ENCODE results near the gene MAT1A.

DNA sequence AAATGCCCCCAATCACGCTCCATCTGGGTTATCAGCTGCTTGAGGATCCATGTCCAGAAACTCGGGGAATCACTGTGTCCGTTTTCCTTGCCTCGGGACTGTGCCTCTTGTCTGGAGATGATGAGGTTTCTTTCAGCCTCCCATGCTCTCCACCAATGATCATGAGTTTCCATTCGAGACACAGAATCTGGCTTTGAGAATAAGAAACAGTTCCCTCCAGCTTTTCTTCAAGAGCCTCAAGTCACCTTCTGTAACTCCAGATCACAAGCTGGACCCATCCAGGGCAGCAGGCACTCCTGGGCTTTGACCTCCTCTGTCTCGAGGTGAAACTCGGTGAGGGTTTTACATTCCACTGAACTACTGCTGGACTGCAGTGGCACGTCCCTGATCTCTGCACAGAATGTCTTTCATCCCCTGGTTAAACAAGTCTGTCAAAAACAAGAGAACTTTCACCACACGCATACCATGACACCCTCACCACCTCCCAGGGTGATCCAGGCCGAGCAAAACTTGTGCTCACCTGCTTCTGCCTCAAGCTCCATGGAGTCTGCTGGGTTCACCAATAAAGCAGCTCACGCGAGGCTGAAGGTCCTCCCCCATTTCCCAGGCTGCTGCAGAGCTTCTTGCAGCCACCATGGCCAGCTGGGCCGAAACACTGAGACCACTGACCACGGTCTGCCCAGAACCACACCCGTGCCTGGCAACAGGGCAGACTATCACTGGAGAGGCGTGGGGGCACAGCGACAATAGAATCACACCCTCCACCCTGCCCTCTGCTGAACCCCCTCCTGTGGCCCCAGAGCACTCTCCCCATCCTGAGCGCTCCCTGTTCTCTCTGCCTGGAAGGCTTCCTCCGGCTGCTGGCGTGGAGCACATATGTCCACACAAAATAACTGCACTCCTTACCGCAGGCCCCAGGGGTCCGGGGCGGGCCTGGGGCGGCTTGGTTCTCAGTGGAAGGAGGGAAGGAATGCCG lies 25.1 kb downstream of the MAT1A start:
- TF ChIP-seq, protein P1, sequence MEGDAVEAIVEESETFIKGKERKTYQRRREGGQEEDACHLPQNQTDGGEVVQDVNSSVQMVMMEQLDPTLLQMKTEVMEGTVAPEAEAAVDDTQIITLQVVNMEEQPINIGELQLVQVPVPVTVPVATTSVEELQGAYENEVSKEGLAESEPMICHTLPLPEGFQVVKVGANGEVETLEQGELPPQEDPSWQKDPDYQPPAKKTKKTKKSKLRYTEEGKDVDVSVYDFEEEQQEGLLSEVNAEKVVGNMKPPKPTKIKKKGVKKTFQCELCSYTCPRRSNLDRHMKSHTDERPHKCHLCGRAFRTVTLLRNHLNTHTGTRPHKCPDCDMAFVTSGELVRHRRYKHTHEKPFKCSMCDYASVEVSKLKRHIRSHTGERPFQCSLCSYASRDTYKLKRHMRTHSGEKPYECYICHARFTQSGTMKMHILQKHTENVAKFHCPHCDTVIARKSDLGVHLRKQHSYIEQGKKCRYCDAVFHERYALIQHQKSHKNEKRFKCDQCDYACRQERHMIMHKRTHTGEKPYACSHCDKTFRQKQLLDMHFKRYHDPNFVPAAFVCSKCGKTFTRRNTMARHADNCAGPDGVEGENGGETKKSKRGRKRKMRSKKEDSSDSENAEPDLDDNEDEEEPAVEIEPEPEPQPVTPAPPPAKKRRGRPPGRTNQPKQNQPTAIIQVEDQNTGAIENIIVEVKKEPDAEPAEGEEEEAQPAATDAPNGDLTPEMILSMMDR (conservative IDR thresholded peaks at IDR 0.05; ENCODE audit: low read depth in 2 of 2): no peak
- no peak for TF ChIP-seq NANOG (IDR thresholded peaks at IDR 0.05; ENCODE audit: borderline replicate concordance)
- TF ChIP-seq EZH2phosphoT487 (IDR thresholded peaks at IDR 0.05; ENCODE audit: unreplicated experiment): no peak
- TF ChIP-seq, protein P2, sequence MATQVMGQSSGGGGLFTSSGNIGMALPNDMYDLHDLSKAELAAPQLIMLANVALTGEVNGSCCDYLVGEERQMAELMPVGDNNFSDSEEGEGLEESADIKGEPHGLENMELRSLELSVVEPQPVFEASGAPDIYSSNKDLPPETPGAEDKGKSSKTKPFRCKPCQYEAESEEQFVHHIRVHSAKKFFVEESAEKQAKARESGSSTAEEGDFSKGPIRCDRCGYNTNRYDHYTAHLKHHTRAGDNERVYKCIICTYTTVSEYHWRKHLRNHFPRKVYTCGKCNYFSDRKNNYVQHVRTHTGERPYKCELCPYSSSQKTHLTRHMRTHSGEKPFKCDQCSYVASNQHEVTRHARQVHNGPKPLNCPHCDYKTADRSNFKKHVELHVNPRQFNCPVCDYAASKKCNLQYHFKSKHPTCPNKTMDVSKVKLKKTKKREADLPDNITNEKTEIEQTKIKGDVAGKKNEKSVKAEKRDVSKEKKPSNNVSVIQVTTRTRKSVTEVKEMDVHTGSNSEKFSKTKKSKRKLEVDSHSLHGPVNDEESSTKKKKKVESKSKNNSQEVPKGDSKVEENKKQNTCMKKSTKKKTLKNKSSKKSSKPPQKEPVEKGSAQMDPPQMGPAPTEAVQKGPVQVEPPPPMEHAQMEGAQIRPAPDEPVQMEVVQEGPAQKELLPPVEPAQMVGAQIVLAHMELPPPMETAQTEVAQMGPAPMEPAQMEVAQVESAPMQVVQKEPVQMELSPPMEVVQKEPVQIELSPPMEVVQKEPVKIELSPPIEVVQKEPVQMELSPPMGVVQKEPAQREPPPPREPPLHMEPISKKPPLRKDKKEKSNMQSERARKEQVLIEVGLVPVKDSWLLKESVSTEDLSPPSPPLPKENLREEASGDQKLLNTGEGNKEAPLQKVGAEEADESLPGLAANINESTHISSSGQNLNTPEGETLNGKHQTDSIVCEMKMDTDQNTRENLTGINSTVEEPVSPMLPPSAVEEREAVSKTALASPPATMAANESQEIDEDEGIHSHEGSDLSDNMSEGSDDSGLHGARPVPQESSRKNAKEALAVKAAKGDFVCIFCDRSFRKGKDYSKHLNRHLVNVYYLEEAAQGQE (IDR thresholded peaks at IDR 0.05; ENCODE audit: unreplicated experiment): no peak
- no peak for TF ChIP-seq EZH2 (IDR thresholded peaks at IDR 0.05; ENCODE audit: low read depth, unreplicated experiment)
- no peak for TF ChIP-seq POLR2AphosphoS5 (IDR thresholded peaks at IDR 0.05; ENCODE audit: low read depth)
- no peak for TF ChIP-seq JUNB (IDR thresholded peaks at IDR 0.05; ENCODE audit: unreplicated experiment)
- no peak for TF ChIP-seq STAT1 (IDR thresholded peaks at IDR 0.05; ENCODE audit: unreplicated experiment)
